Left ventricle myocardium inferior (tissue), 1 donor: ENCODE measurements around the gene CCDC89. TPM values are rescaled to one million over a fixed set of nuclear protein-coding genes. Genes with fewer than 3 reads are reported as not detected.

ENCODE experiments used
- DNase-seq: peaks from one replicate; pipeline ENCODE4 v3.0.0-alpha.2; 2020
- H3K27ac ChIP-seq: fragments of 200-600 bp; replicated peaks from 2 replicates; pipeline ENCODE4 v1.8.0; 2021
- H3K27me3 ChIP-seq: fragments of 200-600 bp; 2 replicates; pipeline ENCODE4 v1.8.0; 2021; ENCODE audit warnings: low read depth
- H3K36me3 ChIP-seq: fragments of 200-600 bp; 2 replicates; pipeline ENCODE4 v1.8.0; 2021
- H3K4me1 ChIP-seq: fragments of 200-600 bp; 2 replicates; pipeline ENCODE4 v1.8.0; 2021
- H3K4me3 ChIP-seq: fragments of 200-600 bp; 2 replicates; pipeline ENCODE4 v1.8.0; 2021; ENCODE audit warnings: mild to moderate bottlenecking, moderate library complexity
- H3K9me3 ChIP-seq: fragments of 200-600 bp; replicated peaks from 2 replicates; pipeline ENCODE4 v1.8.0; 2021
- intact Hi-C: fragments of 100-400 bp; cut with micrococcal nuclease; formaldehyde crosslinking; loops from one replicate; pipeline ENCODE4 v1.11.0; 2022
- long read RNA-seq: library from polyadenylated mRNA; unstranded; transcript quantifications from one replicate; pipeline ENCODE4 v2.0.0, GENCODE V29; 2021
- total RNA-seq: library from RNA; stranded (reverse); fragmentation: NEBNext Ultra II Directional; extraction: Animal tissue kit (Norgen Biotek cat#: 25700); gene quantifications from one replicate; pipeline ENCODE4 v1.2.1, GENCODE V29; 2021
- TF ChIP-seq, protein P1 (sequence below): fragments of 200-600 bp; IDR thresholded peaks from 2 replicates; pipeline ENCODE4 v1.8.0; 2021; ENCODE audit warnings: antibody characterized with exemption, mild to moderate bottlenecking, borderline replicate concordance
- donor health status: DM: no; HTN: yes; CAD: no; lungs with severe emphysema.

CCDC89 gene
- 0.63 TPM for total RNA-seq
- long read RNA-seq, partial matches to known transcripts = 0 of 1 reads
- long read RNA-seq, other reads (novel, unspliced or antisense) = 0 of 1 reads

DNA sequence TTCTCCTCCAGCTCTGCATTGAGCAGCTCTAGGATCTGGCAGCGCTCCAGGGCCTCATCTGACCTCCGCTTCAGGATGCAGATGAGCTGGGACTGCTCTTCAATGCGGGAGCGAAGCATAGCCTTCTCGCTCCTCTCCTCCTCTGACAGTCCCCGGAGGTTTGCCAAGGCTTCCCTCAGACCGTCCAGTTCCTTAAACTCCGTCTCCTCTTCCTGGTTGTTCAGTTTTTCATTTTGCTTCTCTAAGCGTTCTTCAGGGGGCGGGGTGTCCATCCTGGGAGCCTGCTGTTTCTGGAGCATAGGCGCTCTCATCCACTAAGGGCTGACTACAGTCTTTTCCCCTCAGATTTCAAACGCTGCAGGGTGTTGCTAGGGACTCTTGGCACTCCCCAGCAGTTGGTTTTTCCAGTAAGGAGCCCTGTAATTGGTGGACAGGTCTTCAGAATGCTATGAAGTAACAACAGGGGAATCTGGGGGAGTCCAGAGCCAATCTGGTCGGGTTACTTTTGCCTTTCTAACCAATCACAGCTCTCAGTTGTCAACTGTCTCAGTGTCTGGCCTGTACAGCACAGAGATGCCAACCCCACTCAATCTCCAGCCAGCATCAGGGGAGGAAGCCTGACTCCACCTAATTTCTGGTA, at the start of gene CCDC89:
TSS of gene CCDC89 (minus strand) at position 376 of the 640 bp plus-strand sequence. CDS start at position 311, 65 bp downstream.
- no peaks in the 10 kb centered on the region for H3K9me3 ChIP-seq
- intact Hi-C loops = no loop called here
- peak within 1 kb of the TSS; percentile 61 for H3K4me3 ChIP-seq
- peak within 1 kb of the TSS; percentile 87 for H3K27ac ChIP-seq
- H3K4me1 ChIP-seq = peaks cover 49% of the 10 kb centered on the region
- peak; percentile 77 for DNase-seq
- TF ChIP-seq, protein P1, sequence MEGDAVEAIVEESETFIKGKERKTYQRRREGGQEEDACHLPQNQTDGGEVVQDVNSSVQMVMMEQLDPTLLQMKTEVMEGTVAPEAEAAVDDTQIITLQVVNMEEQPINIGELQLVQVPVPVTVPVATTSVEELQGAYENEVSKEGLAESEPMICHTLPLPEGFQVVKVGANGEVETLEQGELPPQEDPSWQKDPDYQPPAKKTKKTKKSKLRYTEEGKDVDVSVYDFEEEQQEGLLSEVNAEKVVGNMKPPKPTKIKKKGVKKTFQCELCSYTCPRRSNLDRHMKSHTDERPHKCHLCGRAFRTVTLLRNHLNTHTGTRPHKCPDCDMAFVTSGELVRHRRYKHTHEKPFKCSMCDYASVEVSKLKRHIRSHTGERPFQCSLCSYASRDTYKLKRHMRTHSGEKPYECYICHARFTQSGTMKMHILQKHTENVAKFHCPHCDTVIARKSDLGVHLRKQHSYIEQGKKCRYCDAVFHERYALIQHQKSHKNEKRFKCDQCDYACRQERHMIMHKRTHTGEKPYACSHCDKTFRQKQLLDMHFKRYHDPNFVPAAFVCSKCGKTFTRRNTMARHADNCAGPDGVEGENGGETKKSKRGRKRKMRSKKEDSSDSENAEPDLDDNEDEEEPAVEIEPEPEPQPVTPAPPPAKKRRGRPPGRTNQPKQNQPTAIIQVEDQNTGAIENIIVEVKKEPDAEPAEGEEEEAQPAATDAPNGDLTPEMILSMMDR = no peak
- H3K27me3 ChIP-seq = no peaks in the 10 kb centered on the region
- H3K36me3 ChIP-seq = no peaks in the 10 kb centered on the region

- DNase-seq = no peak
- Histone ChIP-seq H3K27ac (no peak overlapping the region), H3K4me3 (no peak overlapping the region), H3K9me3 (no peaks in the 10 kb centered on the region), H3K27me3 (no peaks in the 10 kb centered on the region), H3K4me1 (peaks cover 17% of the 10 kb centered on the region), H3K36me3 (no peaks in the 10 kb centered on the region)
- TF ChIP-seq, protein P1 = no peak
- intact Hi-C loops = no loop called here
These were observed 47.0 kb upstream of the CCDC89 start for GRCh38 chr11:85732965-85733364.

DNA sequence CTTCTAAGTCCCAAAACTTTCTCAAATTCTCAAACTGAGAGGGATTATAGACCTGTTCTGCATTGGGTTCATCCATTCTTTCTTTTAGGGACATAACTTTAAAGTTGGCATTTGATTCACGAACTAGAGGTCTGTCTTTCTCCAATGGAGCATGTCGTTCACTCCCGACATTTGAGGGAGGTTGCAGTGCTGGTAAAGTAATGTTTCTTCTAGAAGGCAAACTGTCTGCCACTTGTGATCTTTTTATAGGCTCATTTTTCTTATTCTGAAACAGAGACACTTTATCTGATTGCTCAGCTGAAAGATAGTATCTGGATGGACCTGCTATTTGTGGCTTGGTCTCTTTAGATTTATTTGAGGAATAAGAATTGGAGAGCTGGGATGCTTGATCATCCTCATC, 40.4 kb upstream of the CCDC89 start:
- intact Hi-C loops = no loop called here
- H3K27ac ChIP-seq = peak overlapping the region; percentile 22

DNA sequence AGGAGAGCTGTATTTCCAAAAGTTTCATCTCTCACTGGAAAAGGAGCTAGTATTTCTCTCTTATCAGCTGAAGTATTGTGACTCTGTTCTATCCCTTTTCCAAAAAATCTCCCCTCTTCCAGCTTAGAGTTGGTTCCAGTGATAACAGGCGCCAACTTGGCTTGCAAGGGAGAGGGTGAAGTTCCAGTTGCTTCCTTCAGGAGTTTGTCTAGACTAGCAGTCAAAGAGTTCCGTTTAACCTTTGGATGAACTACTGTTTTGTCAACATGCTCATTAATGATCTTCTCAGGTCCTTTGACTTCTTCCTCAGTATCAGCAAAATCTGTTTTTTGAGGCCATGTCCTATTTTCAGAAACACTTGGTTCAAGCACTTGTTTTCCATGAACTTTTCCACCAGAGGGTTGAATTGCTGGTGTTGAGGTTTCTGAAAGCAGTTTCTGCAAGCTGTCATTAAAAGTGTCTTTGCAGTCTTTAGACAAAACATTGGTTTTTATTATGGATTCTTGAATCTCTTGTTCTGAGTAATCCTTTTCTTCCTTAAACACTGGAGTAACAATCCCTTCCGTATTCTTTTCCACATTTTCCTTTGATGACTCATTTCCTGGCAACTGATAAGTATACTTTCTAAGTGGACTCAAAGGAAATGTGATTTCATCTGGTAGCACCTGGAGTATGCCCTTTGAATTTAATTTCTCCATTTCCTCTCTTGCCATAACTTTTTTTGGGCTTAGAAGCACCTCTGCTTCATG, 39.7 kb upstream of the CCDC89 start:
- Histone ChIP-seq H3K27me3 (no peaks in the 10 kb centered on the region), H3K4me3 (no peak overlapping the region), H3K9me3 (no peaks in the 10 kb centered on the region), H3K4me1 (peaks cover 24% of the 10 kb centered on the region), H3K36me3 (no peaks in the 10 kb centered on the region), H3K27ac (peak overlapping the region; percentile 22)
- TF ChIP-seq, protein P1 = peak; percentile 3
- intact Hi-C loops = no loop called here
- DNase-seq = no peak

More for the DNA sequence above, 40.4 kb upstream of the CCDC89 start:
- Histone ChIP-seq H3K4me3 (no peak overlapping the region), H3K4me1 (peaks cover 24% of the 10 kb centered on the region), H3K9me3 (no peaks in the 10 kb centered on the region), H3K36me3 (no peaks in the 10 kb centered on the region), H3K27me3 (no peaks in the 10 kb centered on the region)
- no peak for DNase-seq
- TF ChIP-seq, protein P1 = no peak

DNA sequence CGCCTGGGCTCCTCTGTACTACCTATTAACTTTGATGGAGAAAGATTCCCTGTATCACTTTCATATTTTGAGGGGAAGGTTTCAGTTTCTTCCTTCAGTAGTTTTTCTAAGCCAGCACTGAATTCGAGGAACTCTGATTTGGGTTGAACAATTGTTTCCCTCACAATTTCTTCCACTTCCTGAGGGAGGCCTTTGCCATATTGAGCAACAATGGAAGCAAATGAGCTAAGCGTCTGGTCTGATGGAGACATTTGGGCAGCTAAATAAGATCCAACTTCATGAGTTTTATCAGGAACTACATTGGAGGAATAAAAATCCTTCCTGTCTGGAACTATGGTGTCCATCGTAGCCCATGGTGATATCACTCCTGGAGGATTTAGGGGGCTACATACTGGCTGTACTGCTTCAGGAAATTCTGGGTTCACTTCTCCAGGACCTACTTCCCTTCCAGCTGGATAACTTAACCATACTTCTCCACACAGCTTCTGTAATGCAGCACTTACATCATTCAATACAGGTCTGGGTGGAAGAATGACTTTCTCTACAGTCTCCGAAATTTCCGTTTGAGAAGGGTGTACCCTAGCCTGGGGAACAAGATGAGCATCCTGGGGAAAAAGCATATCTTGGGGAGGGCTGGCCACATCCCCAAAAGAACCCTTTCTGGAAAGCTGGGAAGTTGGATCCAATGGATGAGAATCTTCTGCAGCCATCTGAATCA, 38.9 kb upstream of the CCDC89 start:
- no peaks in the 10 kb centered on the region for H3K9me3 ChIP-seq
- no peak overlapping the region for H3K4me3 ChIP-seq
- H3K27me3 ChIP-seq = no peaks in the 10 kb centered on the region
- peaks cover 24% of the 10 kb centered on the region for H3K4me1 ChIP-seq
- H3K27ac ChIP-seq = peak overlapping the region; percentile 22
- no peaks in the 10 kb centered on the region for H3K36me3 ChIP-seq
- intact Hi-C loops = no loop called here
- TF ChIP-seq, protein P1 = no peak
- DNase-seq = no peak
